ENCODE results near the gene BACH2. TPM values are rescaled to one million over a fixed set of nuclear protein-coding genes. Genes with fewer than 3 reads are reported as not detected.

The BACH2 gene
- total and polyA plus RNA-seq, 7 donors = 0.12 to 16.9 (median 5.9) TPM

DNA sequence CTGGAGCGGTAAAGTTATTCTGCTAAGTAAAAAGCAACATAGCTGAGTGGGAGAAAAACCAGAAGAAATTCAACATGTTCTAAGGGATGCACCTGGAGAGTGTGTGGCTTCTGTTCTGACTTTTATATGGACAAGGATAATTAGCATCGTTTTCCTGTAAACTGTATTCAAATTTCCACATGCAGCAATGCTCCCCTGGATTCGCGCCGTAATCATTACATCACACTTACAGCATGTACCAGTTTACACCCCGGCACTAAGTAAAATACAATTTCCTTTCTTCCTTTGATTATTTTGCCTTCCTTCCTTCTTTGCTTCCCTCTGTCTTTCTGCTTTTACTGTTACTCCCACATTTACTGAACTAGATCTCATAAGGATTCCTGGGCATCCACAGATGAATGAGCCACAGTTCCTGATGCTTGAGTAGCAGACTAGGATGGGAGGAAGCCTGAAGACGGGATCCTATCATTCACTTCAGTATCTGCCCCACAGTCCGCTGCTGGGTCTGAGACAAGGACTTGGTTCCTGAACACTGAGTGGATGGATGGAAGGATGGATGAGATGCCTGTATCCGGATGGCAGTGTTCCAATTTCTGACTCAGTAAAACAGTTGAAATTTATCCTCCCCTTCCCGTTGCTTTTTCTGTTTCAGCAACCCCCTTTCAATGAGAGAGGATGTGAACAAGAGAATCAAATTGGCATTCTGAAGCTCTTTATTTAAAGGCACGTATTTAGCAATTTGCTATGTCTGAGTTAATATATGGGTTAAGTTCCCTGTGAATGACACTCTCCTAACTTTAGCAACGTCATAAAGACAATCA lies 227.7 kb downstream of the BACH2 start:
- DNase-seq = no peak
- no peak for ATAC-seq
- Histone ChIP-seq H3K27ac (no peak overlapping the region), H3K9me3 (no peaks in the 10 kb centered on the region), H3K36me3 (ENCODE audit: insufficient read depth in 1 of 2, low read depth in 1 of 2) (no peaks in the 10 kb centered on the region), H3K4me3 (no peak overlapping the region), H3K27me3 (ENCODE audit: insufficient read depth in 3 of 3, low read length in 2 of 3) (no peaks in the 10 kb centered on the region), H3K4me1 (peaks cover 23% of the 10 kb centered on the region)
- WGBS, 3 donors = 70 to 75% (median 71%) methylated on average over 12 of the region's 12 CpGs
- intact Hi-C loops (cut with DNase I) = no loop called here
- TF ChIP-seq, protein P1, sequence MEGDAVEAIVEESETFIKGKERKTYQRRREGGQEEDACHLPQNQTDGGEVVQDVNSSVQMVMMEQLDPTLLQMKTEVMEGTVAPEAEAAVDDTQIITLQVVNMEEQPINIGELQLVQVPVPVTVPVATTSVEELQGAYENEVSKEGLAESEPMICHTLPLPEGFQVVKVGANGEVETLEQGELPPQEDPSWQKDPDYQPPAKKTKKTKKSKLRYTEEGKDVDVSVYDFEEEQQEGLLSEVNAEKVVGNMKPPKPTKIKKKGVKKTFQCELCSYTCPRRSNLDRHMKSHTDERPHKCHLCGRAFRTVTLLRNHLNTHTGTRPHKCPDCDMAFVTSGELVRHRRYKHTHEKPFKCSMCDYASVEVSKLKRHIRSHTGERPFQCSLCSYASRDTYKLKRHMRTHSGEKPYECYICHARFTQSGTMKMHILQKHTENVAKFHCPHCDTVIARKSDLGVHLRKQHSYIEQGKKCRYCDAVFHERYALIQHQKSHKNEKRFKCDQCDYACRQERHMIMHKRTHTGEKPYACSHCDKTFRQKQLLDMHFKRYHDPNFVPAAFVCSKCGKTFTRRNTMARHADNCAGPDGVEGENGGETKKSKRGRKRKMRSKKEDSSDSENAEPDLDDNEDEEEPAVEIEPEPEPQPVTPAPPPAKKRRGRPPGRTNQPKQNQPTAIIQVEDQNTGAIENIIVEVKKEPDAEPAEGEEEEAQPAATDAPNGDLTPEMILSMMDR (IDR thresholded peaks at IDR 0.05) = no peak

DNA sequence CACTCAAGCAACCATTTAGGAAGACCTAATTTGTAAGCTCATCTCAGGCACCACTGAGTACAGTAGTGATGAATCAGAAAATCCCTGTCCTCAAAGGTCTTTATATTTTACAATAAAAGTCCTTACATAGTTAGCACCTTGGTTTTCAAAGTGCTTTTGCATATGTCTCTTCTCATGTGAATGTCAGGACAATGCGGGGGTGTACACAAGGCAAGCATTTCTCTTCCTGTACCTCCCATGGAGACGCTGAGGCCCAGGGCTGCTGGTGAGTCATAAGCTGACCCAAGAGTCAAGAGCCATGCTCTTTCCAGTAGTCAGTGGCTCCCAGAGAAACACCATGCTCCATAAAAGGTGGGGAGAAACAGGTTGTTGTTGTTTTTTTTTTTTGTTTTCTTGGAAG lies 228.4 kb downstream of the BACH2 start:
- TF ChIP-seq, protein P1 (IDR thresholded peaks at IDR 0.05) = no peak
- Histone ChIP-seq H3K4me1 (peaks cover 26% of the 10 kb centered on the region), H3K27me3 (ENCODE audit: insufficient read depth in 3 of 3, low read length in 2 of 3) (no peaks in the 10 kb centered on the region), H3K9me3 (no peaks in the 10 kb centered on the region), H3K4me3 (no peak overlapping the region), H3K36me3 (ENCODE audit: insufficient read depth in 1 of 2, low read depth in 1 of 2) (no peaks in the 10 kb centered on the region), H3K27ac (no peak overlapping the region)
- intact Hi-C loops (cut with DNase I) = no loop called here
- peak in 1 of 2 donors; percentile 16 for DNase-seq
- 56 to 80% (median 74%) methylated on average over 2 of the region's 2 CpGs for whole genome bisulfite sequencing, 3 donors
- peak in 3 of 4 donors; percentile 48 to 56 (median 54) for ATAC-seq

DNA sequence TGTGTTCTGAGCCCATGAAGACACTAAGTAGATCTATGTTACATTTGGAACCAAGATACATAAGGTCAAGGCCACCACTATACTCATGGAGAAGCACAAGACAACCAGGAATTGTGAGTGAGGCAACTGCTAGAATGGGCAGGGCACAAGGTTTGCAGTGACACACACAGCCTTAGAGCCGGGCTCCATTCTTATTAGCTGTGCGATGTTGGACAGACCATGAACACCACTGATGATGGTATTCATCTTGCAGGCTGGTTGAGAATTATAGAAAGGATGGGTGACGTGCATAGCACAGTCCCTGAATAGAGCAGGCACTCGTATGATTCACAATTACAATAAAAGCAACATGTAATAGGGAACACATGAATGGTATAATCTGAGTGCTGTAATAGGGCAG lies 229.9 kb downstream of the BACH2 start:
- Histone ChIP-seq H3K4me3 (no peak overlapping the region), H3K4me1 (peaks cover 23% of the 10 kb centered on the region), H3K27ac (no peak overlapping the region), H3K27me3 (ENCODE audit: insufficient read depth in 3 of 3, low read length in 2 of 3) (no peaks in the 10 kb centered on the region), H3K9me3 (no peaks in the 10 kb centered on the region), H3K36me3 (ENCODE audit: insufficient read depth in 1 of 2, low read depth in 1 of 2) (no peaks in the 10 kb centered on the region)
- WGBS, 3 donors = 88 to 94% (median 94%) methylated on average over 4 of the region's 4 CpGs
- intact Hi-C loops (cut with DNase I) = no loop called here
- TF ChIP-seq, protein P1 (IDR thresholded peaks at IDR 0.05) = no peak
- peak in 3 of 4 donors; percentile 41 to 67 (median 66) for ATAC-seq
- DNase-seq = no peak

DNA sequence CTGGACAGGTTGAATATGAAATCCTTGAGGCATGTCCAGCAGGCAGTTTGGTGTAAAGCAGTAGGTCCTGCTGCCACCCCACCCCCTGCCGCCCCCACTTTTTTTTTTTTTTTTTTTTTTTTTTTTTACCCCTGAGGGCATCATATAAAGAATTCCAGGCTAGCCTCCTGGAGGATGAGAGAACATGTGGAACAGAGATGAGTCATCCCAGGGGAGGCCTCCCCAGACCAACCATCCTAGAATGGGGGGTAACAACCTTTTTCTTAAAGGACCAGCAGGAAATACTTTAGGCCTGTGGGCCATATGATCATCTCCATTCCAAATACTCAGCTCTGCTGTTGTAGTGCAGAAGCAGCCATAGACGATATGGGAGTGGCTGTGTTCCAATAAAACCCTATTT lies 231.5 kb downstream of the BACH2 start:
- ATAC-seq (no peak), DNase-seq (no peak)
- H3K27me3 ChIP-seq (ENCODE audit: insufficient read depth in 3 of 3, low read length in 2 of 3) = no peaks in the 10 kb centered on the region
- no peak overlapping the region for H3K27ac ChIP-seq
- peaks cover 23% of the 10 kb centered on the region for H3K4me1 ChIP-seq
- intact Hi-C loops (cut with DNase I) = no loop called here
- no peaks in the 10 kb centered on the region for H3K9me3 ChIP-seq
- 59 to 74% (median 68%) methylated on average over 2 of the region's 2 CpGs for WGBS, 3 donors
- TF ChIP-seq, protein P1 (IDR thresholded peaks at IDR 0.05) = no peak
- no peak overlapping the region for H3K4me3 ChIP-seq
- H3K36me3 ChIP-seq (ENCODE audit: insufficient read depth in 1 of 2, low read depth in 1 of 2) = no peaks in the 10 kb centered on the region
